Spleen (tissue), 11 donors: Measurements from ENCODE around the gene KRT8. TPM values are rescaled to one million over a fixed set of nuclear protein-coding genes. Genes with fewer than 3 reads are reported as not detected.

ENCODE experiments used
- DNase-seq: peaks from one replicate; pipeline ENCODE4 v3.0.0-alpha.2; 2020
- H3K27ac ChIP-seq, 8 donors: fragments of 200-600 bp; sonication (generic) in 7 of 8; 1 replicate in 4 of 8; 2 replicates in 4 of 8; pipeline versions ENCODE4 v1.5.0 to v1.8.0; 2016 to 2021; ENCODE audit warnings: inconsistent platforms in 4 of 8, mild to moderate bottlenecking in 4 of 8, moderate library complexity in 1 of 8
- H3K27me3 ChIP-seq, 7 donors: fragments of 200-600 bp; sonication (generic) in 6 of 7; replicated peaks in 1 of 7; 1 replicate in 4 of 7; 2 replicates in 3 of 7; pipeline versions ENCODE4 v1.5.0 to v1.8.0; 2016 to 2021; ENCODE audit warnings: inconsistent platforms in 3 of 7, mild to moderate bottlenecking in 1 of 7
- H3K36me3 ChIP-seq, 6 donors: fragments of 200-600 bp; sonication (generic) in 5 of 6; 1 replicate in 4 of 6; 2 replicates in 2 of 6; pipeline versions ENCODE4 v1.5.0 to v1.8.0; 2016 to 2021; ENCODE audit warnings: inconsistent platforms in 2 of 6
- H3K4me1 ChIP-seq, 6 donors: fragments of 200-600 bp; sonication (generic) in 5 of 6; 1 replicate in 3 of 6; 2 replicates in 3 of 6; pipeline versions ENCODE4 v1.5.0 to v1.8.0; 2016 to 2021; ENCODE audit warnings: inconsistent platforms in 3 of 6
- H3K4me3 ChIP-seq, 8 donors: fragments of 200-600 bp; sonication (generic) in 7 of 8; 1 replicate in 4 of 8; 2 replicates in 4 of 8; pipeline versions ENCODE4 v1.5.0 to v1.8.0; 2016 to 2021; ENCODE audit warnings: inconsistent platforms in 4 of 8, mild to moderate bottlenecking in 4 of 8, moderate library complexity in 2 of 8
- H3K9me3 ChIP-seq, 8 donors: fragments of 200-600 bp; sonication (generic) in 7 of 8; 1 replicate in 4 of 8; 2 replicates in 4 of 8; pipeline versions ENCODE4 v1.5.0 to v1.8.0; 2016 to 2021; ENCODE audit warnings: inconsistent platforms in 4 of 8
- POLR2A ChIP-seq, 3 donors: fragments of 450-650 bp; IDR thresholded peaks; one replicate each; pipeline ENCODE4 v1.5.1; 2017; ENCODE audit warnings: antibody characterized with exemption in 3 of 3, mild to moderate bottlenecking in 1 of 3
- POLR2AphosphoS5 ChIP-seq, 3 donors: sonication (generic); formaldehyde crosslinking; IDR thresholded peaks; one replicate each; pipeline ENCODE4 v1.5.1; 2017; ENCODE audit warnings: antibody characterized with exemption in 3 of 3
- WGBS, 5 donors: extraction: QIAGEN DNeasy Blood & Tissue Kit in 3 of 5; methylation state at CpG; one replicate each; pipeline versions ENCODE4 v1.1.5 to v1.1.7; 2013 to 2018; 5-methylcytosine and 5-hydroxymethylcytosine counted together
- intact Hi-C: fragments of 100-400 bp; cut with DNase I; formaldehyde crosslinking; loops from one replicate; pipeline ENCODE4 v1.15.0; 2023; ENCODE audit warnings: low total_unique reads
- polyA plus RNA-seq, 3 donors: library from polyadenylated mRNA; stranded (reverse); fragments of 200-250 nt; gene quantifications; one replicate each; pipeline ENCODE4 v1.2.1, GENCODE V29; 2013
- total RNA-seq, 7 donors: library from RNA; depleted of rRNA in 3 of 7; stranded (reverse); fragments of >200 nt in 3 of 7; fragmentation: NEBNext Ultra II Directional in 4 of 7; extraction: Animal tissue kit (Norgen Biotek cat#: 25700) in 4 of 7; gene quantifications; one replicate each; pipeline versions ENCODE4 v1.1.0 to v1.2.1, GENCODE V29; 2016 to 2021
- TF ChIP-seq, protein P1 (sequence below), 11 experiments: fragments of 200-600 bp in 7 of 11; fragments of 450-650 bp in 4 of 11; sonication (generic) in 4 of 11; IDR thresholded peaks in 8 of 11; conservative IDR thresholded peaks in 3 of 11; 1 replicate in 7 of 11; 2 replicates in 4 of 11; pipeline versions ENCODE4 v1.4.0 to v1.8.0; 2016 to 2021; ENCODE audit warnings: antibody characterized with exemption in 11 of 11, inconsistent platforms in 4 of 11, mild to moderate bottlenecking in 1 of 11
- donor health status: healthy with polysubstance abuse.
- donor health status: DM: no; HTN: no; CAD: no; lungs with moderate emphysema.
- donor health status: DM: no; HTN: no; CAD: no.
- donor health status: Bipolar disorder and iron deficiency.
- donor health status: healthy.
- donor health status: DM: no; HTN: no; CAD: no.
- donor health status: DM: yes; HTN: yes; CAD: no.

Gene KRT8
- total and polyA plus RNA-seq, 10 donors, result 10.0 to 23.1 (median 18.9) TPM

DNA sequence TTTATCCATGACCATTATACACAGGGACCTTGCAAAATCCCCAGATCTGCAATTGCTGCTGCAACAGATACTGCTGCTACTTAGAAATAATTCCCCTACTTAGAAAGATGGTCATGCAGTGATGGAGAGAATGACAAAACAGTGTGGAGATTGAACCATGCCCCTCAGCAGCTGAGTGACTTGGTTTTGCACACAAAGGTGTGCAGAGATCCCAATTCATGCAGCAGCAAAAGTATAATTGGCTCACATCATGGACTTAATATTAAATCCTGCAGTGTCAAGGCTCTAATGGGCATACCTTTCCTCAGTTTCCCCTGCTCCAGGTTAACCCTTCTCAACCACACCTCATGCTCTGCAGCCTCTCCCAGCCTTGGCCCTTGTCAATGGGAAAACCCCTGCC is 53.1 kb downstream of the KRT8 start:
- Histone ChIP-seq H3K27ac (no peak overlapping the region), H3K4me1 (no peaks in the 10 kb centered on the region), H3K4me3 (no peak overlapping the region), H3K36me3 (no peaks in the 10 kb centered on the region), H3K27me3 (peaks cover 0 to 27% (median 0%) of the 10 kb centered on the region in 7 donors), H3K9me3 (no peaks in the 10 kb centered on the region)
- TF ChIP-seq, protein P1, sequence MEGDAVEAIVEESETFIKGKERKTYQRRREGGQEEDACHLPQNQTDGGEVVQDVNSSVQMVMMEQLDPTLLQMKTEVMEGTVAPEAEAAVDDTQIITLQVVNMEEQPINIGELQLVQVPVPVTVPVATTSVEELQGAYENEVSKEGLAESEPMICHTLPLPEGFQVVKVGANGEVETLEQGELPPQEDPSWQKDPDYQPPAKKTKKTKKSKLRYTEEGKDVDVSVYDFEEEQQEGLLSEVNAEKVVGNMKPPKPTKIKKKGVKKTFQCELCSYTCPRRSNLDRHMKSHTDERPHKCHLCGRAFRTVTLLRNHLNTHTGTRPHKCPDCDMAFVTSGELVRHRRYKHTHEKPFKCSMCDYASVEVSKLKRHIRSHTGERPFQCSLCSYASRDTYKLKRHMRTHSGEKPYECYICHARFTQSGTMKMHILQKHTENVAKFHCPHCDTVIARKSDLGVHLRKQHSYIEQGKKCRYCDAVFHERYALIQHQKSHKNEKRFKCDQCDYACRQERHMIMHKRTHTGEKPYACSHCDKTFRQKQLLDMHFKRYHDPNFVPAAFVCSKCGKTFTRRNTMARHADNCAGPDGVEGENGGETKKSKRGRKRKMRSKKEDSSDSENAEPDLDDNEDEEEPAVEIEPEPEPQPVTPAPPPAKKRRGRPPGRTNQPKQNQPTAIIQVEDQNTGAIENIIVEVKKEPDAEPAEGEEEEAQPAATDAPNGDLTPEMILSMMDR (IDR thresholded peaks at IDR 0.05 in 8 of 11, conservative IDR thresholded peaks at IDR 0.05 in 3 of 11), result no peak
- TF ChIP-seq POLR2A (IDR thresholded peaks at IDR 0.05) (no peak), POLR2AphosphoS5 (IDR thresholded peaks at IDR 0.05) (no peak)
- no peak for DNase-seq
- intact Hi-C loops, result no loop called here

DNA sequence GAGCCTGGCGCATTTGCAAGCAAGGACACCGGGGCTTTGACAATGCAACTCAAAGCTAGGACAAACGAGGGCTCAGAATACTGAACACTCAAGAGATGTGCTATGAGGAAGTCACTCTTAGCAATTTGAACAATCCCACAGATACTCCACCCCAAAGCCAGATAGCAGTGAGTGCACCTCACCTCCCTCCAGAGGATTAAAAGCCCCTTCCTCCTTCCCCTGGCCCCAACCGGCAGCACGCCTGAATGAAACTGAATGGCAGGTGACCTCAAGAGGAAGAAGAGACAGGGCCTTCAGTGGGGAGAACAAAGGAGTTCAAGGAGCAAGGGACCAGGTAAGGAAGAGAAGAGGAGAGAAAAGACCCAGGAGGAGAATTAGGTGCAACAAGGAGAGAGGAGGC is 54.2 kb downstream of the KRT8 start:
- intact Hi-C loops, result no loop called here
- H3K27ac ChIP-seq, result no peak overlapping the region
- 66 to 81% (median 68%) methylated on average over 5 of the region's 5 CpGs for WGBS, 5 donors
- H3K27me3 ChIP-seq, result peaks cover 0 to 27% (median 0%) of the 10 kb centered on the region in 7 donors
- no peak overlapping the region for H3K4me3 ChIP-seq
- TF ChIP-seq, protein P1 (IDR thresholded peaks at IDR 0.05 in 8 of 11, conservative IDR thresholded peaks at IDR 0.05 in 3 of 11), result no peak
- no peak for TF ChIP-seq POLR2AphosphoS5 (IDR thresholded peaks at IDR 0.05)
- TF ChIP-seq POLR2A (IDR thresholded peaks at IDR 0.05), result no peak
- no peaks in the 10 kb centered on the region for H3K9me3 ChIP-seq
- no peaks in the 10 kb centered on the region for H3K4me1 ChIP-seq
- no peaks in the 10 kb centered on the region for H3K36me3 ChIP-seq
- DNase-seq, result peak; percentile 13

DNA sequence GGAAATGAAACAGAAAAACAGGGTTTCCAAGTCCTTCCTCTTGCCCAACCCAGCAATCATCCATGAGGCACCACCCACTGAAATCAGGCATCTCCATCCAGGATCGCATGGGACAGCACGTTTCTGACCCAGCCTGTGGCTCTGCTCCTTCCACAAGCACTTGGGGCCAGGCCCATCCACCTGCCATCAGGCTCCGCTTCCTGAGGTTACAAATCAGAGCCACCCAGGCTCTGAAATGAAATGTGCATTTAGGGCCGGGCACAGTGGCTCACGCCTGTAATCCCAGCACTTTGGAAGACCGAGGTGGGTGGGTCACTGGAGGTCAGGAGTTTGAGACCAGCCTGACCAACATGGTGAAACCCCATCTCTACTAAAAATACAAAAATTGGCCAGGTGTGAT is 55.4 kb downstream of the KRT8 start:
- no peak overlapping the region for H3K4me3 ChIP-seq
- 77 to 91% (median 85%) methylated on average over 5 to 6 of the region's 6 CpGs for WGBS, 5 donors
- H3K4me1 ChIP-seq, result no peaks in the 10 kb centered on the region
- H3K9me3 ChIP-seq, result no peaks in the 10 kb centered on the region
- H3K27ac ChIP-seq, result no peak overlapping the region
- DNase-seq, result peak; percentile 51
- peaks cover 0 to 27% (median 0%) of the 10 kb centered on the region in 7 donors for H3K27me3 ChIP-seq
- TF ChIP-seq, protein P1 (IDR thresholded peaks at IDR 0.05 in 8 of 11, conservative IDR thresholded peaks at IDR 0.05 in 3 of 11), result no peak
- no peak for TF ChIP-seq POLR2AphosphoS5 (IDR thresholded peaks at IDR 0.05)
- TF ChIP-seq POLR2A (IDR thresholded peaks at IDR 0.05), result no peak
- H3K36me3 ChIP-seq, result no peaks in the 10 kb centered on the region
- intact Hi-C loops, result no loop called here

DNA sequence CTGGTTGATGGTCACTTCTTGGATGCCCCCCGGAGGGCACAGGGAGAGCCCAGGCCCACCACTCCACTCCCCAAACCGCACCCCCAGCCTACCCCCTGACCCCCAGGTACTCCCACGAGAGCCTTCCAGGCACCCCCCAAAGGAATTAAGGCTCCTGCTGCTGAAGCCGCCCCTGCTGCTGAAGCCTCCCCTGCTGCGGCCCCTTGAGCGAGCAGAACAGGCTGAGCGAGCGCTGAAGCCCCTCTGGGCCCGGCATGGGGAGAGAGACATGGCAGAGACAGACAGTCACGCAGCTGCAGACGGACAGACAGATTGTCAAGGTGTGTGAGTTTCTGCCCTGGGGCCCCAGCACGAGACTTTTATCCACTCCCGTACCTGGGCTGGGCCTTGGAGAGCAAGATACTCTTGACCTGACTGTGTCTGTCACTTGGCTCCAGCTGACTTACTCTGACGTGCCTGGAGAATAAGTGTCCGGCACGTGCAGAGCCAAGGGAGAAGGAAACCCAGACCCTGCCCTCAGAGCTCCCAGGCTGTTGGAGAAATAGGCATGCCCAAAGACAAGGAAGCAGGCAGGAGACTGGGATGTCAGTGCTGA is 56.1 kb downstream of the KRT8 start, which contains the start of gene KRT78:
KRT78 (minus strand) TSS at position 334 of the 595 bp plus-strand sequence; CDS start at position 270, 64 bp downstream.
- TF ChIP-seq POLR2AphosphoS5 (IDR thresholded peaks at IDR 0.05) (no peak), POLR2A (IDR thresholded peaks at IDR 0.05) (no peak)
- TF ChIP-seq, protein P1 (IDR thresholded peaks at IDR 0.05 in 8 of 11, conservative IDR thresholded peaks at IDR 0.05 in 3 of 11), result no peak
- WGBS, 5 donors, result 77 to 89% (median 85%) methylated on average over 6 to 16 of the region's 16 CpGs
- Histone ChIP-seq H3K27me3 (peaks cover 0 to 27% (median 0%) of the 10 kb centered on the region in 7 donors), H3K4me1 (no peaks in the 10 kb centered on the region), H3K4me3 (no peak within 1 kb of the TSS), H3K27ac (no peak within 1 kb of the TSS), H3K36me3 (no peaks in the 10 kb centered on the region), H3K9me3 (no peaks in the 10 kb centered on the region)
- intact Hi-C loops, result no loop called here
- peak; percentile 50 for DNase-seq
